NCI-H146 treated with DMSO at 0.1 percent for 48 hours (cell line): ENCODE measurements around the gene GPS1.
"Not testable (repeated sequence)": the region's sequence is repeated elsewhere in the genome, so short reads cannot be mapped to it uniquely, and the experiment has no call there.

Source experiments
- DNase-seq: peaks from one replicate; lab custom pipeline; 2025; ENCODE audit not compliant: unreplicated experiment; lab: John Stamatoyannopoulos, UW

GPS1 gene

GRCh38 chr17:82025401-82026107, 26.1 kb upstream of the GPS1 start:
- DNase-seq, result no peak

GRCh38 chr17:82028246-82028645, 23.5 kb upstream of the GPS1 start:
- DNase-seq, result no peak

GRCh38 chr17:82028966-82029365, 22.7 kb upstream of the GPS1 start:
- DNase-seq, result no peak

GRCh38 chr17:82029391-82029790, 22.3 kb upstream of the GPS1 start:
- DNase-seq, result no peak

GRCh38 chr17:82029990-82030469, 21.7 kb upstream of the GPS1 start:
- DNase-seq, result no peak

- peak; percentile 37 for DNase-seq
Measured at GRCh38 chr17:82030470-82031302, 21.0 kb upstream of the GPS1 start.

- DNase-seq, result no peak
Measured at GRCh38 chr17:82031303-82031884, 20.3 kb upstream of the GPS1 start, which contains the start of gene RAC3. RAC3 (plus strand) TSS chr17:82031678; CDS start chr17:82031762, 84 bp downstream.

- peak; percentile 23 for DNase-seq
Measured at GRCh38 chr17:82031885-82032627, 19.6 kb upstream of the GPS1 start.

- DNase-seq, result no peak
Measured at GRCh38 chr17:82033359-82034085, 18.2 kb upstream of the GPS1 start.

- no peak for DNase-seq
Measured at GRCh38 chr17:82034371-82035011, 17.2 kb upstream of the GPS1 start.

- no peak for DNase-seq
Measured at GRCh38 chr17:82035488-82035887, 16.2 kb upstream of the GPS1 start.

- DNase-seq, result no peak
Measured at GRCh38 chr17:82035956-82036633, 15.6 kb upstream of the GPS1 start.

- DNase-seq, result no peak
Measured at GRCh38 chr17:82036634-82037091, 15.0 kb upstream of the GPS1 start.

GRCh38 chr17:82037092-82037888, 14.4 kb upstream of the GPS1 start, which contains the start of gene DCXR:
DCXR (minus strand) TSS chr17:82037697; CDS start chr17:82037682, 15 bp downstream.
- peak; percentile 88 for DNase-seq

- no peak for DNase-seq
Measured at GRCh38 chr17:82037889-82038195, 13.9 kb upstream of the GPS1 start.

GRCh38 chr17:82038796-82039409, 12.8 kb upstream of the GPS1 start:
- DNase-seq, result not testable (repeated sequence)

GRCh38 chr17:82039695-82040299, 11.9 kb upstream of the GPS1 start:
- no peak for DNase-seq
